SK-N-SH treated with all-trans-retinoic acid at 6 μM for 48 hours (cell line): ENCODE data around the gene DSP.

Experiments used
- ATAC-seq: fragments of 200-7000 bp; cut with Tn5 transposase; 3 replicates; pipeline ENCODE4 v1.9.1; 2020; ENCODE audit warnings: mild to moderate bottlenecking, moderate library complexity
- ARNTL ChIP-seq: fragments of 450-650 bp; formaldehyde crosslinking; IDR thresholded peaks from 2 replicates; pipeline ENCODE4 v1.5.0; 2020; ENCODE audit warnings: low read depth, mild to moderate bottlenecking, moderate library complexity, borderline replicate concordance
- BACH2 ChIP-seq: fragments of 250-450 bp; sonication (Bioruptor Pico); IDR thresholded peaks from 2 replicates; pipeline ENCODE4 v1.9.0; 2021; ENCODE audit warnings: mild to moderate bottlenecking, borderline replicate concordance
- CREB5 ChIP-seq: fragments of 250-450 bp; sonication (Bioruptor Pico); IDR thresholded peaks from 2 replicates; pipeline ENCODE4 v1.5.1; 2020; ENCODE audit warnings: low read depth, mild to moderate bottlenecking, moderate library complexity
- CSDC2 ChIP-seq: fragments of 250-450 bp; sonication (Bioruptor Pico); IDR thresholded peaks from 2 replicates; pipeline ENCODE4 v1.5.0; 2020; ENCODE audit warnings: mild to moderate bottlenecking, moderate library complexity
- CSRNP3 ChIP-seq: fragments of 250-450 bp; sonication (Bioruptor Pico); IDR thresholded peaks from 2 replicates; pipeline ENCODE4 v1.5.1; 2021; ENCODE audit warnings: mild to moderate bottlenecking, moderate library complexity
- ESRRG ChIP-seq: fragments of 250-450 bp; sonication (Bioruptor Pico); IDR thresholded peaks from 2 replicates; pipeline ENCODE4 v1.6.1; 2021; ENCODE audit warnings: mild to moderate bottlenecking
- GLIS3 ChIP-seq: fragments of 250-450 bp; sonication (Bioruptor Pico); IDR thresholded peaks from 2 replicates; pipeline ENCODE4 v1.5.0; 2020; ENCODE audit warnings: mild to moderate bottlenecking, moderate library complexity
- ISL1 ChIP-seq: fragments of 250-450 bp; sonication (Bioruptor Pico); IDR thresholded peaks from 2 replicates; pipeline ENCODE4 v2.1.2; 2022; ENCODE audit warnings: mild to moderate bottlenecking, moderate library complexity
- OSR1 ChIP-seq: fragments of 250-450 bp; sonication (Bioruptor Pico); IDR thresholded peaks from 2 replicates; pipeline ENCODE4 v1.8.0; 2022; ENCODE audit warnings: moderate library complexity, mild to moderate bottlenecking, inconsistent platforms
- PATZ1 ChIP-seq: fragments of 250-450 bp; sonication (Bioruptor Pico); IDR thresholded peaks from 2 replicates; pipeline ENCODE4 v1.8.0; 2020; ENCODE audit warnings: mild to moderate bottlenecking, moderate library complexity, borderline replicate concordance
- POU6F1 ChIP-seq: fragments of 250-450 bp; sonication (Bioruptor Pico); IDR thresholded peaks from 2 replicates; pipeline ENCODE4 v1.8.0; 2021; ENCODE audit warnings: low read depth, mild to moderate bottlenecking, moderate library complexity, borderline replicate concordance
- PPARA ChIP-seq: fragments of 250-450 bp; sonication (Bioruptor Pico); IDR thresholded peaks from 2 replicates; pipeline ENCODE4 v1.5.0; 2020; ENCODE audit warnings: mild to moderate bottlenecking, borderline replicate concordance
- RARB ChIP-seq: fragments of 250-450 bp; sonication (Bioruptor Pico); IDR thresholded peaks from 2 replicates; pipeline ENCODE4 v1.8.0; 2021; ENCODE audit warnings: mild to moderate bottlenecking, moderate library complexity
- SNAI2 ChIP-seq: fragments of 250-450 bp; sonication (Bioruptor Pico); IDR thresholded peaks from 2 replicates; pipeline ENCODE4 v1.5.0; 2020; ENCODE audit warnings: mild to moderate bottlenecking, moderate library complexity
- TCF4 ChIP-seq: fragments of 250-450 bp; sonication (Bioruptor Pico); IDR thresholded peaks from 2 replicates; pipeline ENCODE4 v1.8.0; 2021; ENCODE audit warnings: mild to moderate bottlenecking, moderate library complexity, borderline replicate concordance
- TOX ChIP-seq: fragments of 250-450 bp; sonication (Bioruptor Pico); IDR thresholded peaks from 2 replicates; pipeline ENCODE4 v1.8.0; 2021; ENCODE audit warnings: mild to moderate bottlenecking, moderate library complexity, borderline replicate concordance
- ZC3H10 ChIP-seq: fragments of 250-450 bp; sonication (Bioruptor Pico); IDR thresholded peaks from 2 replicates; pipeline ENCODE4 v1.5.1; 2021; ENCODE audit warnings: mild to moderate bottlenecking, moderate library complexity
- ZFP3 ChIP-seq: fragments of 250-450 bp; sonication (Bioruptor Pico); IDR thresholded peaks from 2 replicates; pipeline ENCODE4 v1.5.0; 2020; ENCODE audit warnings: mild to moderate bottlenecking, moderate library complexity
- ZFP30 ChIP-seq: fragments of 450-650 bp; formaldehyde crosslinking; IDR thresholded peaks from 2 replicates; pipeline ENCODE4 v1.5.0; 2022; ENCODE audit warnings: mild to moderate bottlenecking, moderate library complexity
- ZNF565 ChIP-seq: fragments of 450-650 bp; formaldehyde crosslinking; conservative IDR thresholded peaks from 2 replicates; pipeline ENCODE4 v1.5.0; 2020; ENCODE audit warnings: low read depth, mild to moderate bottlenecking, moderate library complexity
- ZNF70 ChIP-seq: fragments of 450-650 bp; formaldehyde crosslinking; IDR thresholded peaks from 2 replicates; pipeline ENCODE4 v1.5.0; 2020; ENCODE audit warnings: mild to moderate bottlenecking, moderate library complexity
- ZNF8 ChIP-seq: fragments of 450-650 bp; formaldehyde crosslinking; IDR thresholded peaks from 2 replicates; pipeline ENCODE4 v1.5.0; 2020; ENCODE audit warnings: mild to moderate bottlenecking, moderate library complexity

DSP gene

GRCh38 chr6:7522873-7523272 lies 18.6 kb upstream of the DSP start (continued):
- TF ChIP-seq ARNTL (no peak), ZC3H10 (no peak)

GRCh38 chr6:7523922-7524321 lies 17.5 kb upstream of the DSP start:
- TF ChIP-seq ZC3H10 (no peak), TOX (CRISPR knock-in tag) (no peak), PPARA (no peak), CSDC2 (CRISPR knock-in tag) (no peak), ESRRG (CRISPR knock-in tag) (no peak), ZNF565 (CRISPR knock-in tag) (no peak), ISL1 (CRISPR knock-in tag) (no peak), BACH2 (CRISPR knock-in tag) (no peak), TCF4 (CRISPR knock-in tag) (no peak), ZNF70 (CRISPR knock-in tag) (no peak), OSR1 (CRISPR knock-in tag) (no peak)
- ATAC-seq, result no peak

GRCh38 chr6:7526755-7527154 lies 14.7 kb upstream of the DSP start:
- TF ChIP-seq ZFP3 (CRISPR knock-in tag), result no peak
- TF ChIP-seq ISL1 (CRISPR knock-in tag), result no peak
- no peak for TF ChIP-seq TOX (CRISPR knock-in tag)
- TF ChIP-seq POU6F1 (CRISPR knock-in tag), result no peak
- no peak for TF ChIP-seq PATZ1 (CRISPR knock-in tag)
- TF ChIP-seq PPARA, result no peak
- TF ChIP-seq TCF4 (CRISPR knock-in tag), result no peak
- TF ChIP-seq ZNF8, result no peak
- TF ChIP-seq GLIS3 (CRISPR knock-in tag), result no peak
- no peak for TF ChIP-seq CREB5 (CRISPR knock-in tag)
- no peak for TF ChIP-seq SNAI2
- no peak for TF ChIP-seq RARB (CRISPR knock-in tag)
- no peak for TF ChIP-seq OSR1 (CRISPR knock-in tag)
- TF ChIP-seq ZFP30 (CRISPR knock-in tag), result no peak
- TF ChIP-seq ZNF565 (CRISPR knock-in tag), result no peak
- TF ChIP-seq ZC3H10, result no peak
- TF ChIP-seq CSDC2 (CRISPR knock-in tag), result no peak
- ATAC-seq, result no peak

GRCh38 chr6:7528565-7528964 lies 12.9 kb upstream of the DSP start:
- TF ChIP-seq ZFP30 (CRISPR knock-in tag) (no peak), ESRRG (CRISPR knock-in tag) (no peak), RARB (CRISPR knock-in tag) (no peak), OSR1 (CRISPR knock-in tag) (no peak), ZNF565 (CRISPR knock-in tag) (no peak), CSRNP3 (CRISPR knock-in tag) (no peak), ZC3H10 (no peak)
- TF ChIP-seq, all 23 proteins: peak for 0
- no peak for ATAC-seq

- TF ChIP-seq ZFP3 (CRISPR knock-in tag) (no peak), ARNTL (no peak), BACH2 (CRISPR knock-in tag) (no peak), GLIS3 (CRISPR knock-in tag) (no peak), PPARA (no peak), TOX (CRISPR knock-in tag) (no peak), OSR1 (CRISPR knock-in tag) (no peak), POU6F1 (CRISPR knock-in tag) (no peak)
- no peak for ATAC-seq
These were observed 12.3 kb upstream of the DSP start for GRCh38 chr6:7529141-7529540.
